GM10847 (cell line): ENCODE data around the gene FUT2.

Source experiments
- POLR2A ChIP-seq: IDR thresholded peaks from 2 replicates; pipeline ENCODE4 v1.6.1; 2011; ENCODE audit not compliant: insufficient read length; ENCODE audit errors: extremely low read depth

FUT2 gene

DNA sequence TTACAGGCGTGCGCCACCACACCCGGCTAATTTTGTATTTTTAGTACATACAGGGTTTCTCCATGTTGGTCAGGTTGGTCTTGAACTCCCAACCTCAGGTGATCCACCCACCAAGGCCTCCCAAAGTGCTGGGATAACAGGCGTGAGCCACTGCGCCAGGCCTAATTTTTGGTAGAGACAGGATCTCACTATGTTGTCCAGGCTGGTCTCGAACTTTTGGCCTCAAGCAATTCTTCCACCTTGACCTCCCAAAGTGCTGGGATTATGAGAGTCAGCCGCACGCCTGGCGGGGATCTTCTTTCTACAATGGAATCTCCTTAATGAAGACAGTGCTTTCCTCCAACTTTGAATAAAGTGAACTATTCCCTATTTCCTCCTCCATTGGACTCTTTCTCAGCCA, 38.9 kb downstream of the FUT2 start:
- no peak for TF ChIP-seq POLR2A

DNA sequence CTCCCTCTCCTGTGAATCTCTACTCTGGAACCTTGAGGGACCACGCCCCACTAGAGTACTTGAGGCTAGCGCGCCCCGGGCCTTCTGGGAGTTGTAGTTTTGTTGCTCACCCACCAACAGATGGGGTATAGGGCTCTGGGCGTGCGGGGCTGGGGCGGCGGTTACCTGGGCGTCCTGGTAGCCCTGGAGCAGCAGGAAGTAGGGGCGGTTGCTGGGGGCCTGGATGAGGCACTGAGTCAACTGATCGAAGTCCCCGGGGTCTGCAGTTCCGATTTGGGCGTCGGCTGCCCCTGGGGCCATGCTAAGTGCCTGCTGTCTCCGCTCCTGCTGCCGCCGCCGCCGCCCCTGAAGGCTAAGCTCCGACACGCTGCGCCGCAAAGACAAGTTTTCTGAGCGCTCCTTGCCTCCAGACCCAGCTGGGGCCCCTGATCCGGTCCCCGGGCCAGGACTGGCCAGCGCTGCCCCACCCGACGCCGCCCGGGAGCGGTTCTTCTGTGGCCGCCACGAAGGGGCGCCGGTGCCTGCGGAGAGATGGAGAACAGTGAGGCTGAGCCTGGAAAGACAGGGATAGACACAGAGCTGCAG, 39.4 kb downstream of the FUT2 start:
- TF ChIP-seq POLR2A = no peak

DNA sequence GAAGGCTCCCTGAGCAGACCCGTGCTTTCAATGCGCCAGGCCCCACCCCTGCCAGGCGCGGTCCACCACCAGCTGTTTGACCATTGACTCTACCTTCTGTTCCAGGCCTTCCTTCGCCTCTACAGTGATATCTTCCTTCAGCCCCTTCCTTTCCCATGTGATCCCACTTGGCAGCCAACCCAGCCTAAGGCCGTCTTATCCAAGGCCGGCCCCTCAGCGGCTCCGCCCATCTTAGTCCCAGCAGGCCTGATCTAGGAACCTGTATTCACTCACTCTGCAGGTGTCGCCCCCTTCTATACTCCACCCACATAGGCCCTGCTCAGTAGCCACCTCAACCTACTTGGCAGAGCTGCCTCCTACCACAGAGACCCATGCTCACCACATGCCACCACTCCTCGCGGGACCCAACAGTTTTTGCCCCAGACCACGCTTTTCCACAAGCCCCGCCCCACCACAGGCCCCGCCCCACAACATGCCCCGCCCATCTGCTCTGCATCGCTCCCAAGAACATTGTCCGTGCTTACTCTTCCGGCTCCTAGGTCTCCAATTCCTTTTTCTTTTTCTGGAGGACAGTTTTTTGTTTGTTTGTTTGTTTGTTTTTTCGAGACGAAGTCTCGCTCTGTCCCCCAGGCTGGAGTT, 41.7 kb downstream of the FUT2 start:
- no peak for TF ChIP-seq POLR2A

DNA sequence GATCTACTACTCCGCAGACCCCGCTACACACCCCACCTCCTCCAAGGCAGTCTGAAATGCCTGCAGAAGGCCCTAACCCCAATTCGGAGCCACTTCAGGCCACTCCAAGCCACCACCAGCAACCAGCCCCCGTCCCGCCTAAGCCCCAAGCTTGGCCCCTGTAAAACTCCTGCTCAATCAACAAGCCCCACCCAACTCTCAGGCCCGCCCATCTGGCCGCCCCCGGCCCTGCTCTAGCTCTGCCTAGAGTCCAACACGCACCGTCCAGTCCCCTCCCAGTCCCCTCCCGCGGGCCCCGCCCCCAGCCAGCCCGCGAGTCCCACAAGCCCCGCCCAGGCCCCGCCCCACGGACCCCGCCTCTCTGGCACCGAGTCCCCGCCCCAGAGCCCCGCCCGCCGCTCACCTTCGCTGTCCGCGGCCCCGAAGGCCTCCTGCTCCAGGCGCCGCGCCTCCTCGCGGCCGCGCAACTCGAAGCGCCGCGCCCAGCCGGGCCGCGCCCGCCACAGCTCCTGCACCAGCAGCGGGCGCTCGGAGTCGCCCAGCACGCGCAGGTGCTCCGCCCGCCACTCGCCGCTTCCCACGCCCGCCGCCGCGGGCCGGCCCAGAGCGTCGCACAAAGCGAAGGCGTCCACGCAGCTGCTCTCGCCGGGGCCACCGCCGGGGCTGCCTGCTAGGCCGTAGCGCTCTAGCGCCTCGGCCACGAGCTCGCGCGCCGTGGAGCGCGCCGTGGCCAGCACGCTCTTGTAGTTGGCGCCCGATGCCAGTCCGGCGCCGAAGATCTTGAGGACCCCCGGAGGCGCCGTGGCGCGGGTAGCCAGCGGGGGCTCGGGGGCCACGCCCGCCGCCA, 43.0 kb downstream of the FUT2 start:
- no peak for TF ChIP-seq POLR2A

DNA sequence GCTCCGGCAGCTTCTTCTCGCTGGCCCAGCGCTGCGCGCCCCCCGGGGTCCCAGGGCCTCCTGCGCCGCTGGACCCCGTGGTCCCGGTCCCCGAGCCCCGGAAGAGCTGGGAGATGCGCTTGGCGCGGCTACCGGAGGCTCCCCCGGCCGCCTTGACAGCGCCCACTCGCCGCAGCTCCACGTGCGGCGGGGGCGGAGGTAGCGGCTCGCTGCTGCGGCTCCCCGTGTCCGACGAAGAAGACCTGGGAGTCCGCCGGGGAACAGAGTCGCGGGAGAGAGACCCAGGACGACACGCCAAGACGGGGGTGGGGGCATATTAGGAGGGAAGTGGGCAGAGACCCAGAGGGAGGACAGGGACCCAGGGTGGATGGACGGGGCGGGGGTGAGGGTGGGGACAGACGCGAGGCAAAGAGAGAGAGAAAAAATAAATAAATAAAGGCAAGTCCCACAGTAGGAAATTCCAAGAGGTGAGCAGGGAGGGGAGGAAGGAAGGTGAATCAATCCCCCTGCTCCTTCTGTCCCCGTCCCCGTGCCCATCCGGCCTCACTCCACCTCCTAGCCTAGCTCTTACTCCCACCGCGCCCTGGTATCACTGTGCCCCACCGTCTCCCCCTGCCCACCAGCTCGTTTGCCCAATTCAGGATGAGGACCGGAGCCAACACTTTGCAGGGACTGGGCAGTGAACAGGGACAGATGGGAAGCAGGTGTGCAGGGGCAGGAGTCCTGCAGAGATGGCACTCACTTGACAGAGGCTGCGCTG, 43.8 kb downstream of the FUT2 start:
- no peak for TF ChIP-seq POLR2A

DNA sequence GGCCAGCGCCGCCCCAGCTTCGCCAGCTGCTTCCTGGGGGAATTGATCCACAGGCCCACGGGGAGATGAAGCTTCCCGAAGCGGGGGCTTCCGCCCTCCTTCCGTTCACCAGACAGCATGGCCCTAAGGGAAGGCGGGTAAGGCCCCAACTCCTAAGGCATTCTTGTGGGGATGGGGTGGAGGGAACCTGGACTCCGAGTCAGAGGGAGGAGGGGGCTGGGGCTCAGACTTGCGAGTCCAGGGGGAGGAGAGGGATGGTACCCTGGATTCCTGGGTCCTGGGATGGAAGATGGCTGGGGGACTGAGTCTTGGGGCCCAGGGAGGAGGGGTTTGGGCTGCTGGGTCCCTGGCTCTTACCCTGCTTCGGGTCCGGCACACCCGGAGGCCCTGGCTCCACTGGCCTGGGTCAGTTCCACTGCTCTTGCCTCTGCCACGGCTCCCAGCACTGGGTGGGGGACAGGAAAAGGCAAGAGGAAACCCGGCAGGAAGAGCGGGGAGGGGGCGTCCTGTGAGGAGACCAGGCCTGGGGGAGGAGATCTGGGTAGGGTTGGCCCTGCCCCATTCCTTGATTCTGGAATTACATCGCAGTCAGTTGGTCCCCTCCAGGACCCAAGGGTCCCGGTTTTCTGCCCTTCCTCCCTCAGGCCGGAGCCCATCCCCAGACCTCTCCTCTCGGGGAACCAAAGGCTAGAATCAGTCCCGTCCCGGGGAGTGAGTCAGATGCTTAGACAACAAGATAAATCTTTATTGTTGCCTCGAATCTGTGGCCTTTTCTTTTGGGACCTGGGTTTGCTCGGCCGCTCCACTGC, 44.6 kb downstream of the FUT2 start, which contains the start of gene RASIP1:
Gene RASIP1 (minus strand): TSS at position 447 of the 809 bp plus-strand sequence. CDS start 328 bp downstream, at position 119.
- no peak for TF ChIP-seq POLR2A

DNA sequence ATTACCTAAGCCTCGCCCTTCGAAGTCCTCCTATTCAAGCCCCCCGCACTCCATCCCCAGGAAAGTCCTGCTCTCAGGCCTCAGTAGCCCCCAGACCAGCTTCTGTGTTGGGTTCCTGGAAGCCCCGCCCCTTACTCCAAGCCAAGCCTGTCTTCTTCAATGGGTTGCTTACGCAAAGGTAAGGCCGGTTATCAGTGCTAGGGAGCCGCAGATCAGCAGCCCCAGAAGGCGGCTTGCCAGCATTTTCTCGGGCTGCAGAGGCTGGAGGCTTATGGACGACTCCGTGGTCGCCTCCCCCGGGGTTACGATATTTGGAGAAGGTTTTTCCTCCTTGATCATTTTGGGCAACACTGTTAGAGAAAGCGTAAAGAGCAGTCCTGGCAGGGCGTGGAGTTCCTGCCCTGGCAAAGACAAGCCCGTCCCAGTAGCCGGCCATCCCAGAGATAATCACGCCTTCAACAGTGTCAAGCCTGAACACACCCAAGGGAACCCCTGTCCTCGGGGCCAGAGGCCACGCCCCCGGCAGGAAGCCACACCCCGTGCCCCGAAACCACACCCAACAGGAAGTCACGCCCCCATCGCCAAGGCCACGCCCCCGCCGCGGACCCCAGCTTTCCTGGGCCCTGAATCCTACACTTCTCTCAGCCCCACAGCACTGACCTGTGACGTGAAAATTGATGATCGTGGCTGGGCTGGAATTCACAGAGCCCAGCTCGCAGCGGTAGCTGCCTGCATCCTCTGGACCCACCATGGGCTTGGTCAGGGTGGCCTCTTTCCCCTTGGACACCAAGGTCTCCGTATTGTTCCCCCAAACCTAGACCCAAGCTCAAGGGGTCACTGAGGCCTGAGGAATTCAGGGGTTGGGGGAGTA, 45.6 kb downstream of the FUT2 start:
- TF ChIP-seq POLR2A = no peak

DNA sequence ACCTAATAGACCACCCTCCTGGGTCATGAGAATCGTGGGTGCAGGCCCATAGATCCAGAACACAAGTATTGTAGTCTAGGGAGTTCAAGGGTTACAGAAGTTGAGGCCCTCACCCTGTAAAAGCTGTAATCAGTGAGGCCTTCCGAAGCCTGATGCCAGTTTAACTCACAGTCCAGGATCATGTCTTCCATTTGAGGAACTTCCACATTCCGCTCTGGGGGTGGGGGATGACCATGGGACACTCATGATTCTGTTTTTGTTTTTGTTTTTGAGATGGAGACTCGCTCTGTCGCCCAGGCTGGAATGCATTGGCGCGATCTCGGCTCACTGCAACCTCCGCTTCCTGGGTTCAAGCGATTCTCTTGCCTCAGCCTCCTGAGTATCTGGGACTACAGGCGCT, 46.3 kb downstream of the FUT2 start:
- no peak for TF ChIP-seq POLR2A

DNA sequence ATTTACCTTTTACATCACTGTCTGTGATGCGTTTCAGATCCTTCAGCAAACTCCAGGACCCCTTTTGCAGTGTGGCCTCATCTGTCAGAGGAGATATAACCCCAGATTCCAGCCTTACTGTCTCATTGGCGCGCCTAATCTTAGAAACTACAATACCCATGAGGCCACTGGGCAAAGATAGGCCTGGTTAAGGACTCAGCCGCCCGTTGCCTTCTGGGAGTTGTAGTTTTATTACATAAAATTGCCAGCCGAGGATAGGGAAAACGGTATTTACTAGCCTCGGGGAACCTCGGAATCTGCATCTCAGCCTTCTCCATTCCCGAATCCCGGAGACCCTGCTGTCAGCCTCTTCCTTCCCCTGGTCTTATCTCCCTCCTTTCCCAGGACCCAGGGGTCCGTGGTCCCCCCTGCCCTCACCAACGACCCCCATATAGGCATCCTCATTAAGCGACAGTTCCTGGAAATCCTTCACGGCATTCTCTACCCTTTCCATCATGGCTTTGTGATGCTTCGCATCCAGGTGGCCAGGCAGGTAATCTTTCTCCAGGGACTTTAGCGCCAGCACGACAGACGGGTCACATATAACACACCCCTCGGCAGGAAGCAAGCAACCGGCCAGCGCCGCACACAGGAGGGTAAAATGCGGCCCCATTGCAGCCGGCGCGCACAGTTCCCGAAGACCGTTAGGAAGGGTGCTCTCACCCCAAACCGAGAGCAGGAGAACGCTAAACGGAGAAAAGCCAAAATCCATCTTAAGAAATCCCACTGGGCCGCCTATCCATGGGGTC, 49.6 kb downstream of the FUT2 start:
- no peak for TF ChIP-seq POLR2A

DNA sequence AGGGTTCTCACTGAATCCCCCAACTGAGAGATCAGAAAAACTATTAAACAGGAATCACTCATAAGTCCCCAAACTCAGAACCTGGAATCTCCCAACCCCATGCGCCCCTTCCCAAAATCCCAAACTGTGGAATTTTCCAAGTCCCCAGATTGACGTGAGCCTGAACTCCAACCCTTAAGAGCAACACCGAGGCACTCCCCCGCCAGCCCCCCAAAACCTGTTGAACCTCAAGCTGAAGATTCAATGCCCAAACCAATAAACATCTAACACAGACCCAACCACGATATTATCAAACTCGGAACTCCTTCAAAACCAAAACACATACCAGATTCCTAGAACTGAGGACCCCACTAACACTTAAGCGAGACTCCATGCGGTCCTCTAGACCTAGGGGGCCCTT, 50.3 kb downstream of the FUT2 start:
- TF ChIP-seq POLR2A = no peak

DNA sequence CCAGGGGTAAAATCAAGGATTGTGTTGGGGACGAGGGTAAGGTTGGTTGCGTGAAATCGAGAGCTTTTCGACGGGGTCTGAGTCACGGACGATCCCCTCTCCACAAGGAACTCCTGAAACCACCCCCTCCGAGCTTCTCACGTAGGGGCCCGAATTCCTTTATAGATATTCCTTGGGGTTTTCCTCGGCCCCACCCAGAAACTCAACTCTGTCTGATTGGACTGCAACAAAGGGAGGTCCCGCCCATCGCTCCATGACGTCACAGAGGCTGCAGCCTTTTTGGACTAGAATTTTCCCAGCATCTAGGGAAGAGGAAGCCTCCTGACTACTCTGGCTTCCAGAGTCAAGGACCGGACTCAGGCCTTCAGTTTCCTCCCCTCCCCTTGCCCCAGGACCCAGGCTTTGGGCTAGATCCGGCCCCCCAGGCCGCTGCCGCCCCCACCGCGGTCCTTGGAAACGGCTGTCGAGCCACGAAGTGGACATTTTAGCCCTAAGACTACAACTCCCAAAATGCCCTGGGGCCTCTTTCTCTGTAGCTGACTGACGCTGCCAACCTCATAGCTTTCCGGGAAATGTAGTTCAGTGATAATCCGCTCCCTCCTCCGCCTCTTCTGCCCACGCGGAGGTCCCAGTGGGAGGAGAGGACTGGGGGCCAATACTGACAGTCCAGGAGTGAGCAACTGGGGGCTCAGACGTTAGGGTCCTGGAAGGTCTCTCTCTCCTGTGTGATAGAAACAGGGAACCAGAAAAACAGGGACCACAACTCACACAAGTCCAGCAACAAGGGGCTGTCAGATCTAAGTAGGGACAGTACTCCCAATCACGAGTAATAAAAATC, 51.2 kb downstream of the FUT2 start, which contains the start of gene IZUMO1:
Gene IZUMO1 (minus strand): TSS at position 172 of the 838 bp plus-strand sequence. CDS start 1,050 bp downstream, outside the sequence.
- TF ChIP-seq POLR2A = no peak
